ENCODE results near the gene CTNNA1.

Gene CTNNA1

GRCh38 chr5:138824924-138825863 lies 72.0 kb downstream of the CTNNA1 start:
- DNase-seq (ENCODE audit: extremely low read depth, insufficient read length): peak; percentile 6
- Histone ChIP-seq H3K27me3 (replicated peaks; ENCODE audit: control insufficient read depth, insufficient read depth, low read length) (no peaks in the 10 kb centered on the region), H3K4me3 (replicated peaks; ENCODE audit: low read depth, low read length) (no peak overlapping the region), H3K36me3 (ENCODE audit: control insufficient read depth, insufficient read depth, low read length) (no peaks in the 10 kb centered on the region; the same call in 1 of the 2 replicates)
- peak; percentile 67 for TF ChIP-seq CTCF (IDR thresholded peaks at IDR 0.05; ENCODE audit: insufficient read depth, low read length, poor library complexity, severe bottlenecking)

- no peak for DNase-seq (ENCODE audit: extremely low read depth, insufficient read length)
- Histone ChIP-seq H3K4me3 (replicated peaks; ENCODE audit: low read depth, low read length) (no peak overlapping the region), H3K27me3 (replicated peaks; ENCODE audit: control insufficient read depth, insufficient read depth, low read length) (no peaks in the 10 kb centered on the region), H3K36me3 (ENCODE audit: control insufficient read depth, insufficient read depth, low read length) (no peaks in the 10 kb centered on the region; the same call in 1 of the 2 replicates)
- no peak for TF ChIP-seq CTCF (IDR thresholded peaks at IDR 0.05; ENCODE audit: insufficient read depth, low read length, poor library complexity, severe bottlenecking)
Observed at GRCh38 chr5:138828556-138828955, 75.3 kb downstream of the CTNNA1 start.

- Histone ChIP-seq H3K27me3 (replicated peaks; ENCODE audit: control insufficient read depth, insufficient read depth, low read length) (no peaks in the 10 kb centered on the region), H3K4me3 (replicated peaks; ENCODE audit: low read depth, low read length) (no peak overlapping the region), H3K36me3 (ENCODE audit: control insufficient read depth, insufficient read depth, low read length) (no peaks in the 10 kb centered on the region; the same call in 1 of the 2 replicates)
- no peak for TF ChIP-seq CTCF (IDR thresholded peaks at IDR 0.05; ENCODE audit: insufficient read depth, low read length, poor library complexity, severe bottlenecking)
- DNase-seq (ENCODE audit: extremely low read depth, insufficient read length): no peak
Observed at GRCh38 chr5:138829341-138829740, 76.1 kb downstream of the CTNNA1 start.

- Histone ChIP-seq H3K4me3 (replicated peaks; ENCODE audit: low read depth, low read length) (no peak overlapping the region), H3K36me3 (ENCODE audit: control insufficient read depth, insufficient read depth, low read length) (no peaks in the 10 kb centered on the region; the same call in 1 of the 2 replicates), H3K27me3 (replicated peaks; ENCODE audit: control insufficient read depth, insufficient read depth, low read length) (no peaks in the 10 kb centered on the region)
- DNase-seq (ENCODE audit: extremely low read depth, insufficient read length): no peak
- no peak for TF ChIP-seq CTCF (IDR thresholded peaks at IDR 0.05; ENCODE audit: insufficient read depth, low read length, poor library complexity, severe bottlenecking)
Observed at GRCh38 chr5:138831703-138832102, 78.5 kb downstream of the CTNNA1 start.

- Histone ChIP-seq H3K27me3 (replicated peaks; ENCODE audit: control insufficient read depth, insufficient read depth, low read length) (no peaks in the 10 kb centered on the region), H3K36me3 (ENCODE audit: control insufficient read depth, insufficient read depth, low read length) (no peaks in the 10 kb centered on the region; the same call in 1 of the 2 replicates), H3K4me3 (replicated peaks; ENCODE audit: low read depth, low read length) (no peak overlapping the region)
- no peak for TF ChIP-seq CTCF (IDR thresholded peaks at IDR 0.05; ENCODE audit: insufficient read depth, low read length, poor library complexity, severe bottlenecking)
- DNase-seq (ENCODE audit: extremely low read depth, insufficient read length): no peak
Observed at GRCh38 chr5:138832218-138832617, 79.0 kb downstream of the CTNNA1 start.

Measured in GM06990 (cell line).